Mesendoderm (in vitro differentiated cells): ENCODE results near the gene RER1.

Experiments used
- DNase-seq: peaks from one replicate; pipeline ENCODE4 v3.0.0; 2013
- H2AK5ac ChIP-seq: 2 replicates; pipeline ENCODE4 v1.6.1; 2013; ENCODE audit warnings: low read length, inconsistent platforms
- H2BK120ac ChIP-seq: 2 replicates; pipeline ENCODE4 v1.6.1; 2013; ENCODE audit warnings: low read depth, mild to moderate bottlenecking, low read length, moderate library complexity, mixed read lengths
- H2BK15ac ChIP-seq: replicated peaks from 2 replicates; pipeline ENCODE4 v1.6.1; 2013; ENCODE audit warnings: low read depth, mild to moderate bottlenecking, moderate library complexity
- H2BK5ac ChIP-seq: 2 replicates; pipeline ENCODE4 v1.6.1; 2013; ENCODE audit warnings: low read length, inconsistent platforms
- H3K18ac ChIP-seq: 2 replicates; pipeline ENCODE4 v1.6.1; 2013; ENCODE audit warnings: mild to moderate bottlenecking, low read length, mixed read lengths
- H3K23ac ChIP-seq: one replicate; pipeline ENCODE4 v1.6.1; 2013; ENCODE audit warnings: low read length
- H3K27ac ChIP-seq: 2 replicates; pipeline ENCODE4 v1.5.1; 2013; ENCODE audit warnings: low read depth, mild to moderate bottlenecking, inconsistent platforms, low read length, moderate library complexity
- H3K27me3 ChIP-seq: 2 replicates; pipeline ENCODE4 v1.6.1; 2013; ENCODE audit warnings: low read length, control low read depth, mild to moderate bottlenecking, inconsistent platforms; ENCODE audit not compliant: insufficient read depth, poor library complexity
- H3K36me3 ChIP-seq: 2 replicates; pipeline ENCODE4 v1.6.1; 2013; ENCODE audit warnings: low read length, inconsistent platforms; ENCODE audit not compliant: control insufficient read depth, insufficient read depth
- H3K4ac ChIP-seq: one replicate; pipeline ENCODE4 v1.6.1; 2013; ENCODE audit warnings: low read depth, mild to moderate bottlenecking, low read length, moderate library complexity
- H3K4me1 ChIP-seq: 2 replicates; pipeline ENCODE4 v1.6.1; 2013; ENCODE audit warnings: low read depth, low read length, inconsistent platforms; ENCODE audit not compliant: control insufficient read depth
- H3K4me2 ChIP-seq: 2 replicates; pipeline ENCODE4 v1.6.1; 2013; ENCODE audit warnings: low read length
- H3K4me3 ChIP-seq: 2 replicates; pipeline ENCODE4 v1.5.1; 2013; ENCODE audit warnings: mild to moderate bottlenecking, low read length
- H3K56ac ChIP-seq: one replicate; pipeline ENCODE4 v1.6.1; 2013; ENCODE audit warnings: low read length
- H3K79me1 ChIP-seq: 2 replicates; pipeline ENCODE4 v1.6.1; 2013; ENCODE audit warnings: low read length, inconsistent platforms
- H3K79me2 ChIP-seq: 2 replicates; pipeline ENCODE4 v1.6.1; 2013; ENCODE audit warnings: mild to moderate bottlenecking, low read length; ENCODE audit not compliant: control insufficient read depth, insufficient read depth
- H3K9ac ChIP-seq: 2 replicates; pipeline ENCODE4 v1.6.1; 2013; ENCODE audit warnings: low read length, inconsistent platforms
- H4K5ac ChIP-seq: one replicate; pipeline ENCODE4 v1.6.1; 2013; ENCODE audit warnings: low read length
- H4K8ac ChIP-seq: one replicate; pipeline ENCODE4 v1.6.1; 2013; ENCODE audit warnings: low read depth, mild to moderate bottlenecking, control low read depth, low read length, moderate library complexity
- WGBS: extraction: QIAGEN DNeasy Blood & Tissue Kit; methylation state at CpG from one replicate; pipeline ENCODE4 v1.1.7; 2013; ENCODE audit warnings: low lambda C conversion rate, missing lambda C conversion rate; ENCODE audit not compliant: insufficient coverage; ENCODE audit errors: extremely low coverage; 5-methylcytosine and 5-hydroxymethylcytosine counted together

RER1 gene

DNA sequence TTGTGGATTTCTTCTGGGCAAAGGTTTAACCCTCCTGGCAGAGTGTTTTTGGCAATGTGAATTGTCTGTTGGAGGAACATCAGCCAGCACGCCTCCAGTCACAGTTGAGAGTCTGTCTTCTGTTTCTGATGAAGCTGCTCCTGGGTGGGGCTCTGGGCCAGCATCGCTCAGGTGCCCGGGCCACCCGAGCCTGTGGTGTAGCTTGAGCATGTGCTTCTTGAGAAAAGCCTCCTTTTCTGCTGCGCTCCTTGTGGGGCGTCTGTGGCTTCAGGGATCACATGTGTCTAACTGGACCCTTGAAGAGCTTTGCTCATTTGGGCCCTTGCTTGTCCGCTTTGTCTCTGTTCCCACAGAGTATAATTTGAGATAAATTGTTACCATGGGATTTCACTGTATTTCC lies 7.2 kb downstream of the RER1 start:
- Histone ChIP-seq H3K23ac (no peak overlapping the region), H2BK15ac (no peak overlapping the region), H4K5ac (no peak overlapping the region), H3K27ac (no peak overlapping the region), H3K79me2 (peaks cover 10% of the 10 kb centered on the region), H2AK5ac (no peak overlapping the region), H3K36me3 (peaks cover 25% of the 10 kb centered on the region), H3K4me2 (no peak overlapping the region), H3K56ac (no peak overlapping the region), H2BK5ac (no peak overlapping the region), H3K27me3 (no peaks in the 10 kb centered on the region), H3K4ac (no peak overlapping the region), H3K9ac (no peak overlapping the region), H3K4me3 (no peak overlapping the region), H3K4me1 (no peaks in the 10 kb centered on the region), H2BK120ac (no peak overlapping the region), H3K79me1 (peaks cover 17% of the 10 kb centered on the region), H4K8ac (no peak overlapping the region), H3K18ac (no peak overlapping the region)
- no peak for DNase-seq
- WGBS = no CpG with 5 or more reads among the region's 7 CpGs

DNA sequence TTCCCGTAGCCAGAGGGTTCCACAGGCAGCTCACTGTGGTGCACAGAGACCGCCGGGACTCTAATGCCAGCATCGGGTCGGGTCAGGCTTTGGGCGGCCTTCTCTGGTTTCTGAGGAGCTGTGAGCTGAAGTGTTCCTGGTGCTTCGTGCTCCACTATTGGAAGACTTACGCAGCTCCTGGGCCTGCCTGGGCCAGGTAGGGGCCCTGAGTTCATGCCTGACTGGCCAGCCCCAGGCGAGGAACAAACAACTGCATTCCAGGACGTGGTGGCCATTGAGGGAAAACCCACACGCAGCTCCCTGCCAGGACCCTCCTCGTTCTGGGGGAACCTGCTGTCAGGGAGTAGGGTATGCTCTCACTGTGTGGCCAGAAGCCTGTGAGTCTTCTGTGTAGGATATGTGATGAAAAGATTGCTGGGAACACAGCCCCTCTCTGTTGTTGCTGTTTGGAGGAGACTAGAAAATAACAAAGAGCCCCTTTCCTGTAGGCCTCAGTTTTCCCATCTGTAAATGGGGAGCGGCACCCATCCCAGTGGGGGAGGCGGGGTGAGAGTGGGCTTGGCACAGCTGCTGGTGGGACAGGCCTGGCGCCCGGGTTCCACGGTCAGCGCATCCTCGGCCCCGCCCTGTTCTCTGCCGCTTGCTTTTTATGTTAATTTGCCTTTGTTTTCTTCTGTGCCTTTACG lies 8.4 kb downstream of the RER1 start:
- no peaks in the 10 kb centered on the region for H3K27me3 ChIP-seq
- no peak overlapping the region for H2AK5ac ChIP-seq
- H3K4me2 ChIP-seq = no peak overlapping the region
- H3K79me2 ChIP-seq = no peaks in the 10 kb centered on the region
- no peak overlapping the region for H3K18ac ChIP-seq
- no peak overlapping the region for H2BK5ac ChIP-seq
- H4K5ac ChIP-seq = no peak overlapping the region
- H3K4me3 ChIP-seq = no peak overlapping the region
- H3K79me1 ChIP-seq = peaks cover 7% of the 10 kb centered on the region
- no peak overlapping the region for H3K27ac ChIP-seq
- WGBS = no CpG with 5 or more reads among the region's 22 CpGs
- H3K23ac ChIP-seq = no peak overlapping the region
- no peaks in the 10 kb centered on the region for H3K4me1 ChIP-seq
- no peak overlapping the region for H2BK120ac ChIP-seq
- peaks cover 31% of the 10 kb centered on the region for H3K36me3 ChIP-seq
- no peak overlapping the region for H4K8ac ChIP-seq
- H3K9ac ChIP-seq = no peak overlapping the region
- DNase-seq = no peak
- H3K4ac ChIP-seq = no peak overlapping the region
- H3K56ac ChIP-seq = no peak overlapping the region
- no peak overlapping the region for H2BK15ac ChIP-seq

DNA sequence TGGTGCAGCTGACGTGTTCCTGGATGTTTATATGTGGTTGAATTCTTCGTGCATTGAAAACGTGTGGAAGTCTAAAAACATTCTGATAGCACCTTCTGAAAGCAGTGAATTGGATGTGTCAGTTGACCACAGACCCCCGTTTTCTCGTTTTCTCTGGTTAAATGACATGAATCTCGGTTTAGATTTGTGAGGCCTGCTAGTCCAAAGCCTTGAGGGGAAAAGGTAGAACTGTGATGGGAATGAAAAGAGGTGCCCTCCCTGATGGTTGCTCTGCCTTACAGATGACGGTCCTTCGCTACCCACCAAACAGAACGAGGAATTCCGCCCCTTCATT lies 8.9 kb downstream of the RER1 start:
- Histone ChIP-seq H4K5ac (no peak overlapping the region), H3K79me2 (no peaks in the 10 kb centered on the region), H3K18ac (no peak overlapping the region), H3K79me1 (peaks cover 4% of the 10 kb centered on the region), H4K8ac (no peak overlapping the region), H3K36me3 (peaks cover 31% of the 10 kb centered on the region), H3K56ac (no peak overlapping the region), H2BK120ac (no peak overlapping the region), H3K4ac (no peak overlapping the region), H3K4me2 (no peak overlapping the region), H2AK5ac (no peak overlapping the region), H2BK5ac (no peak overlapping the region), H2BK15ac (no peak overlapping the region), H3K27ac (no peak overlapping the region), H3K9ac (no peak overlapping the region), H3K23ac (no peak overlapping the region), H3K4me1 (no peaks in the 10 kb centered on the region), H3K4me3 (no peak overlapping the region), H3K27me3 (no peaks in the 10 kb centered on the region)
- no CpG with 5 or more reads among the region's 10 CpGs for WGBS
- DNase-seq = no peak

DNA sequence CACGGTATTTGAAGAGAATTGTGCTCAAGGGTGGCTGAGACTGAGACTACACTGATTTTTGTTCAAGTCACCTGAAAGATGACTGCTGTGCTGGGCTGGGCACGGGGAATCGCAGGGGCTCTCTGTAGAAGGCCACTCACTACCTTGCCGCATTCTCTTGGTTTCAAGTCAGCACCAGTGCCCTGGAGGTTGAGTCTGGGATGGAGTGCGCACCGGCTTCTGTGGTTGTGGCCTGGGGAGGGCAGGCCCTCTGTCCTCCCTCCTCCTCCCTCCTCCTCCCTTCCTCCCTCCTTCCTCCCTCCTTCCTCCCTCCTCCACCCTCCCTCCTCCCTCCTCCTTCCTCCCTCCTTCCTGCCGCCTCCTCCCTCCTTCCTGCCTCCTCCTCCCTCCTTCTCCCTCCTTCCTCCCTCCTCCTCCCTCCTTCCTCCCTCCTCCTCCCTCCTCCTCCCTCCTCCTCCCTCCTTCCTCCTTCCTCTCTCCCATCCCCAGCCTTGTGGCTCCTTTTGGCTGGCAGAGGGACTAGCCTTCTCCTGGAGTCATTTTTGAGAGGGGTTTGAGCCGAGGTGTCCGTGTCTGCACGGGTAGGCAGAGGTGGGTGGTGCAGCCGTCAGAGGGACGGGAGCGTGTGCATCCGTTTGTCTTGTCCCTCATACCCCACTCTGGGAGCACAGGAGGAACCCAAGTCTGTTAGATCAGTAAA lies 9.5 kb downstream of the RER1 start:
- WGBS = no CpG with 5 or more reads among the region's 14 CpGs
- no peak overlapping the region for H3K23ac ChIP-seq
- no peak overlapping the region for H3K18ac ChIP-seq
- H4K5ac ChIP-seq = no peak overlapping the region
- H2BK120ac ChIP-seq = no peak overlapping the region
- H2AK5ac ChIP-seq = no peak overlapping the region
- no peak overlapping the region for H2BK15ac ChIP-seq
- H3K4me1 ChIP-seq = no peaks in the 10 kb centered on the region
- no peak overlapping the region for H2BK5ac ChIP-seq
- DNase-seq = peak; percentile 14
- no peak overlapping the region for H3K4ac ChIP-seq
- H3K36me3 ChIP-seq = peaks cover 31% of the 10 kb centered on the region
- no peaks in the 10 kb centered on the region for H3K79me2 ChIP-seq
- no peak overlapping the region for H3K27ac ChIP-seq
- no peak overlapping the region for H3K4me2 ChIP-seq
- H3K79me1 ChIP-seq = peaks cover 2% of the 10 kb centered on the region
- no peak overlapping the region for H3K9ac ChIP-seq
- H3K27me3 ChIP-seq = no peaks in the 10 kb centered on the region
- H3K4me3 ChIP-seq = no peak overlapping the region
- no peak overlapping the region for H4K8ac ChIP-seq
- H3K56ac ChIP-seq = no peak overlapping the region

DNA sequence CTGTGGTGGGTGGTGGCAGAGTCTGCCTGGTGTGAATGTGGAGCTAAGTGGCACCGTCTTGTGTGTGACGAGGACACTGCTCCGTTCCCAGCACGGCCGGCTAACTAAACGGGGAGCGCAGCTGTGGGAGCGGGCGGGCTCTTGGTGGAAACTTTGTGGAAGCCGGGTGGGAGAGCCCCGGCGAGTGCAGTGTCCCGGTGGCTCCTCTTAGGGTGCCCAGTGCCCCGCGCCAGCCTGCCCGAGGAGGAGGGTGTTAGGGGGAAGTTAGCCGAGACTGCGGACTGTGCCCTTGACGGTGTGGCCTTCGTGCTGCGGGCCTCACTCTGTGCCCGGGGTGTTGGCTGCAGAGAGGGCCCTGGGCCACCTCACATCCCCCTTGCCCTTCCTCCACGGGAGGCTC lies 10.8 kb downstream of the RER1 start:
- no CpG with 5 or more reads among the region's 23 CpGs for WGBS
- Histone ChIP-seq H3K36me3 (peaks cover 30% of the 10 kb centered on the region), H4K5ac (no peak overlapping the region)

DNA sequence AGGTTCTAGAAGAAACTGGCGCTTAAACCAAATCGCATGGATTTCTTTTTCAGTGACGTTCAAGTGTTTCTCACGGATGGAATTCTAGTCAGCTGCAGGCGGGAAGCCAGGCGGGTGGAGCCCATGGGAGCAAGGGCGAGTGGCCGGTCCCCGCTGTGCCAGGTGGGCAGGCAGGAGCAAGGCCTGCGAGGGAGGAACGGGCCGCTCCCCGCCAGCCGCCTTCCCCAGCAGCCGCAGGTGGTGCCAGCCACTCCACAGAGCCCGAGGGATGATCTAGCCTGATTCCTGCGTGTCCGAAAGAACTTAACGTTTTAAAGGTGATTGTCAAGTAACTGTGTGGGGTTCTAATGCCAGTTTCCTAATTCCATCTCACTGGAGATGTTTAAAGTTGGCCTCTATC lies 11.6 kb downstream of the RER1 start:
- H4K8ac ChIP-seq = no peak overlapping the region
- no peak overlapping the region for H3K56ac ChIP-seq
- no peak overlapping the region for H3K18ac ChIP-seq
- H3K27me3 ChIP-seq = no peaks in the 10 kb centered on the region
- H3K79me1 ChIP-seq = peaks cover 1% of the 10 kb centered on the region
- H3K36me3 ChIP-seq = peaks cover 27% of the 10 kb centered on the region
- H2BK15ac ChIP-seq = no peak overlapping the region
- no peaks in the 10 kb centered on the region for H3K79me2 ChIP-seq
- H2BK5ac ChIP-seq = no peak overlapping the region
- H2BK120ac ChIP-seq = no peak overlapping the region
- H3K4ac ChIP-seq = no peak overlapping the region
- H3K4me3 ChIP-seq = no peak overlapping the region
- H3K27ac ChIP-seq = no peak overlapping the region
- H2AK5ac ChIP-seq = no peak overlapping the region
- no peaks in the 10 kb centered on the region for H3K4me1 ChIP-seq
- no peak overlapping the region for H3K23ac ChIP-seq
- H3K9ac ChIP-seq = no peak overlapping the region
- no peak overlapping the region for H4K5ac ChIP-seq
- DNase-seq = no peak
- H3K4me2 ChIP-seq = no peak overlapping the region
- no CpG with 5 or more reads among the region's 19 CpGs for WGBS

More for the DNA sequence above, 10.8 kb downstream of the RER1 start:
- H2BK120ac ChIP-seq = no peak overlapping the region
- H2AK5ac ChIP-seq = no peak overlapping the region
- H3K4ac ChIP-seq = no peak overlapping the region
- no peak overlapping the region for H3K56ac ChIP-seq
- H3K23ac ChIP-seq = no peak overlapping the region
- DNase-seq = no peak
- no peak overlapping the region for H4K8ac ChIP-seq
- H3K9ac ChIP-seq = no peak overlapping the region
- H3K18ac ChIP-seq = no peak overlapping the region
- no peak overlapping the region for H2BK15ac ChIP-seq
- H3K4me2 ChIP-seq = no peak overlapping the region
- no peaks in the 10 kb centered on the region for H3K79me2 ChIP-seq
- no peaks in the 10 kb centered on the region for H3K4me1 ChIP-seq
- H3K27ac ChIP-seq = no peak overlapping the region
- no peak overlapping the region for H3K4me3 ChIP-seq
- H2BK5ac ChIP-seq = no peak overlapping the region
- H3K27me3 ChIP-seq = no peaks in the 10 kb centered on the region
- H3K79me1 ChIP-seq = peaks cover 1% of the 10 kb centered on the region
